Panc1 (cell line): ENCODE results near the gene ADGRL3. TPM values are rescaled to one million over a fixed set of nuclear protein-coding genes. Genes with fewer than 3 reads are reported as not detected.

Source experiments
- ATAC-seq: fragments of 200-7000 bp; cut with Tn5 transposase; 2 replicates; pipeline ENCODE4 v1.9.1; 2020; ENCODE audit warnings: mild to moderate bottlenecking, moderate library complexity
- BruUV-seq: library from RNA; stranded (reverse); fragments of 400-500 nt; replicated peaks from 2 replicates; lab custom pipeline; 2021; lab: Mats Ljungman, UMichigan
- CTCF ChIA-PET: fragments of 300-600 bp; sonication (Branson Sonifier 250); formaldehyde crosslinking; loops from one replicate; lab custom pipeline; 2022; ENCODE audit warnings: antibody characterized with exemption; lab: Charles Lee
- POLR2A ChIA-PET: fragments of 300-600 bp; sonication (Branson Sonifier 250); formaldehyde crosslinking; loops from one replicate; lab custom pipeline; 2022; ENCODE audit warnings: antibody characterized with exemption; lab: Charles Lee
- DNase-seq: peaks from one replicate; pipeline ENCODE4 v3.0.0-alpha.2; 2010; ENCODE audit warnings: low read depth, low spot score
- H3K27ac ChIP-seq: 2 replicates; pipeline ENCODE4 v1.5.1; 2011; ENCODE audit warnings: mild to moderate bottlenecking, low read length, inconsistent platforms
- H3K27me3 ChIP-seq: fragments of 200-500 bp; sonication (Bioruptor generic); 2 replicates; pipeline ENCODE4 v1.6.0; 2014; ENCODE audit warnings: low read length, inconsistent platforms; ENCODE audit not compliant: control insufficient read depth, insufficient read depth
- H3K36me3 ChIP-seq: fragments of 200-500 bp; sonication (Bioruptor generic); 2 replicates; pipeline ENCODE4 v1.5.1; 2014; ENCODE audit warnings: inconsistent platforms, mild to moderate bottlenecking, low read length, moderate library complexity; ENCODE audit not compliant: control insufficient read depth, insufficient read depth
- H3K4me1 ChIP-seq: 2 replicates; pipeline ENCODE4 v1.5.1; 2011; ENCODE audit warnings: inconsistent platforms, mild to moderate bottlenecking, low read length, moderate library complexity; ENCODE audit not compliant: control insufficient read depth, insufficient read depth
- H3K4me3 ChIP-seq, 2 experiments: 2 replicates each; pipeline ENCODE4 v1.5.1; 2011 to 2012; ENCODE audit warnings: low read depth in 2 of 2, low read length in 2 of 2, mild to moderate bottlenecking in 2 of 2, inconsistent platforms in 1 of 2, moderate library complexity in 1 of 2
- H3K9me3 ChIP-seq: fragments of 200-500 bp; sonication (Bioruptor generic); 2 replicates; pipeline ENCODE4 v1.5.1; 2014; ENCODE audit warnings: low read depth, mild to moderate bottlenecking, inconsistent platforms, low read length, moderate library complexity; ENCODE audit not compliant: control insufficient read depth, insufficient read depth
- POLR2AphosphoS5 ChIP-seq: IDR thresholded peaks from 2 replicates; pipeline ENCODE4 v1.6.1; 2012; ENCODE audit warnings: mild to moderate bottlenecking, low read depth, low read length, moderate library complexity
- REST ChIP-seq, 2 experiments: IDR thresholded peaks; 2 replicates each; pipeline ENCODE4 v1.6.1; 2011 to 2012; ENCODE audit warnings: low read depth in 2 of 2, control low read depth in 1 of 2, low read length in 1 of 2, mild to moderate bottlenecking in 1 of 2, moderate library complexity in 1 of 2; ENCODE audit not compliant: insufficient read depth in 1 of 2
- SIN3A ChIP-seq: IDR thresholded peaks from 2 replicates; pipeline ENCODE4 v1.6.1; 2012; ENCODE audit warnings: low read depth, mild to moderate bottlenecking, low read length, moderate library complexity, borderline replicate concordance; ENCODE audit not compliant: insufficient read depth
- TCF7L2 ChIP-seq: IDR thresholded peaks from 2 replicates; pipeline ENCODE4 v1.6.1; 2011; ENCODE audit warnings: mild to moderate bottlenecking, low read depth, low read length, inconsistent platforms
- in situ Hi-C: cut with HindIII; loops from 2 replicates; pipeline ENCODE4 v1.10.0; 2016; ENCODE audit warnings: low sequenced_read_pairs, low pct_unique_long_range_greater_than_20kb
- intact Hi-C: fragments of 100-400 bp; cut with micrococcal nuclease; formaldehyde crosslinking; loops from one replicate; pipeline ENCODE4 v1.10.0; 2022; ENCODE audit not compliant: unreplicated experiment
- total RNA-seq: library from RNA; stranded (reverse); gene quantifications from one replicate; pipeline ENCODE4 v1.2.1, GENCODE V29; 2021; ENCODE audit not compliant: unreplicated experiment
- TF ChIP-seq, protein P1 (sequence below): fragments of 450-650 bp; IDR thresholded peaks from 2 replicates; pipeline ENCODE4 v1.5.1; 2017; ENCODE audit warnings: mild to moderate bottlenecking

Gene ADGRL3
- total RNA-seq, 1 experiment from 2014 or later, result 0.23 TPM

DNA sequence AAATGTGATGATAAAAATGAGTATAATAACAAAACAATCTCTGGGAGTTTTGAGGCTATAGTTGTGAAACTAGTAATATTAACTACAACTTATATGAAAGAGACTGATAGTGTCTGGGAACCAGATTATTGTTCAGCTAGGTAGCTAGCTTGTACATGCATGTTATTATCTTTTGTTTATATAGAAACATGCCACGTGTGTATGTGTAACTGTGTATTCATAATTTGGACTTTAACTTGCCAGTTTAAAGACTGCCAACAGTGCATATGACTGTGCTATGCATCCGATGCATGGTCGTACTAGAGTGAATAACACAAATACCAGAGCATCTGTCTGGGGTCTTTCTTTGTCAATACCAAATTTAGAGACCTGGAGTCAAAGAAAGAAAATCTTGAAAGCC is 92.2 kb downstream of the ADGRL3 start:
- Histone ChIP-seq H3K36me3 (no peaks in the 10 kb centered on the region), H3K27me3 (no peaks in the 10 kb centered on the region), H3K9me3 (no peaks in the 10 kb centered on the region), H3K4me3 (no peak overlapping the region), H3K27ac (no peak overlapping the region), H3K4me1 (no peaks in the 10 kb centered on the region)
- intact Hi-C loops (no loop called here), in situ Hi-C loops (no loop called here)
- ATAC-seq, result no peak
- ChIA-PET CTCF (no interaction called here), POLR2A (no interaction called here)
- no peak for TF ChIP-seq SIN3A
- TF ChIP-seq TCF7L2, result no peak
- no peak for TF ChIP-seq REST (IDR thresholded peaks at IDR 0.05; ENCODE audit: insufficient read depth in 1 of 2, low read depth in 2 of 2, low read length in 1 of 2)
- TF ChIP-seq POLR2AphosphoS5, result no peak
- TF ChIP-seq, protein P1, sequence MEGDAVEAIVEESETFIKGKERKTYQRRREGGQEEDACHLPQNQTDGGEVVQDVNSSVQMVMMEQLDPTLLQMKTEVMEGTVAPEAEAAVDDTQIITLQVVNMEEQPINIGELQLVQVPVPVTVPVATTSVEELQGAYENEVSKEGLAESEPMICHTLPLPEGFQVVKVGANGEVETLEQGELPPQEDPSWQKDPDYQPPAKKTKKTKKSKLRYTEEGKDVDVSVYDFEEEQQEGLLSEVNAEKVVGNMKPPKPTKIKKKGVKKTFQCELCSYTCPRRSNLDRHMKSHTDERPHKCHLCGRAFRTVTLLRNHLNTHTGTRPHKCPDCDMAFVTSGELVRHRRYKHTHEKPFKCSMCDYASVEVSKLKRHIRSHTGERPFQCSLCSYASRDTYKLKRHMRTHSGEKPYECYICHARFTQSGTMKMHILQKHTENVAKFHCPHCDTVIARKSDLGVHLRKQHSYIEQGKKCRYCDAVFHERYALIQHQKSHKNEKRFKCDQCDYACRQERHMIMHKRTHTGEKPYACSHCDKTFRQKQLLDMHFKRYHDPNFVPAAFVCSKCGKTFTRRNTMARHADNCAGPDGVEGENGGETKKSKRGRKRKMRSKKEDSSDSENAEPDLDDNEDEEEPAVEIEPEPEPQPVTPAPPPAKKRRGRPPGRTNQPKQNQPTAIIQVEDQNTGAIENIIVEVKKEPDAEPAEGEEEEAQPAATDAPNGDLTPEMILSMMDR, result no peak
- DNase-seq, result no peak
- no TSS peak for BruUV-seq

- intact Hi-C loops (no loop called here), in situ Hi-C loops (no loop called here)
- DNase-seq (no peak), ATAC-seq (no peak)
- CTCF ChIA-PET, result no interaction called here
- Histone ChIP-seq H3K4me1 (no peaks in the 10 kb centered on the region), H3K36me3 (no peaks in the 10 kb centered on the region), H3K9me3 (no peaks in the 10 kb centered on the region), H3K27me3 (no peaks in the 10 kb centered on the region), H3K4me3 (no peak overlapping the region), H3K27ac (no peak overlapping the region)
- TF ChIP-seq POLR2AphosphoS5 (no peak), TCF7L2 (no peak), REST (IDR thresholded peaks at IDR 0.05; ENCODE audit: insufficient read depth in 1 of 2, low read depth in 2 of 2, low read length in 1 of 2) (no peak), SIN3A (no peak)
- TF ChIP-seq, protein P1, result no peak
- POLR2A ChIA-PET, result no interaction called here
- BruUV-seq, result no TSS peak
Measured at GRCh38 chr4:61293707-61294400, 93.7 kb downstream of the ADGRL3 start.
